Mesothelial cell of epicardium (in vitro differentiated cells): ENCODE results near the gene HMCN1. TPM values are rescaled to one million over a fixed set of nuclear protein-coding genes. Genes with fewer than 3 reads are reported as not detected.
"Not testable (repeated sequence)": the region's sequence is repeated elsewhere in the genome, so short reads cannot be mapped to it uniquely, and the experiment has no call there.

Experiments used
- DNase-seq, 2 experiments: peaks; one replicate each; pipeline ENCODE4 v3.0.0; 2021; ENCODE audit warnings: low spot score in 2 of 2; ENCODE audit not compliant: unreplicated experiment in 2 of 2
- H3K27ac Mint-ChIP-seq: 2 replicates; pipeline ENCODE4 v1.8.0; 2021; ENCODE audit warnings: mixed read lengths
- H3K27me3 Mint-ChIP-seq: 2 replicates; pipeline ENCODE4 v1.8.0; 2021; ENCODE audit warnings: low read depth, mixed read lengths
- H3K36me3 Mint-ChIP-seq: 2 replicates; pipeline ENCODE4 v1.8.0; 2021; ENCODE audit warnings: mixed read lengths
- H3K4me1 Mint-ChIP-seq: 2 replicates; pipeline ENCODE4 v1.8.0; 2021; ENCODE audit warnings: mixed read lengths
- H3K4me3 Mint-ChIP-seq: 2 replicates; pipeline ENCODE4 v1.8.0; 2021; ENCODE audit warnings: mild to moderate bottlenecking, moderate library complexity, mixed read lengths
- H3K9me3 Mint-ChIP-seq: 2 replicates; pipeline ENCODE4 v1.8.0; 2021; ENCODE audit warnings: mixed read lengths
- total RNA-seq: library from RNA; stranded (reverse); gene quantifications from 3 replicates; pipeline ENCODE4 v1.2.1, GENCODE V29; 2021
- TF ChIP-seq, protein P1 (sequence below): fragments of 200-600 bp; sonication (generic); IDR thresholded peaks from one replicate; pipeline ENCODE4 v1.5.0; 2021; ENCODE audit warnings: antibody characterized with exemption; ENCODE audit not compliant: unreplicated experiment

Gene HMCN1
- total RNA-seq, 1 donor from 2014 or later: 48.8 TPM

DNA sequence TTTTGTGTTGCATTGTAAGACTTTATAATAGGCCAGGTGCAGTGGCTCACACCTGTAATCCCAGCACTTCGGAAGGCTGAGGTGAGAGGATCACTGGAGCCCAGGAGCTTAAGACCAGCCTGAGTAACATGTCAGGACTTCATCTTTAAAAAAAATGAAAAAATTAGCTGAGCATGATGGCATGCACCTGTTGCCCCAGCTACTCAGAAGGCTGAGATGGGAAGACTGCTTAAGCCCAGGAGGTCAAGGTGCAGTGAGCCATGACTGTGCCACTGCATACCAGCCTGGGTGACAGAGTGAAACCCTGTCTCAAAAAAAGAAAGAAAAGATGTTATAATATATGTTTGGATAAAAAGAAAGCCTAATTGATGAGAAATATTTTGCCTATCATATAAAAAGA, 34.9 kb downstream of the HMCN1 start:
- no peak for DNase-seq
- Mint-ChIP-seq H3K27me3 (no peaks in the 10 kb centered on the region), H3K36me3 (peaks cover 2% of the 10 kb centered on the region), H3K4me3 (no peak overlapping the region), H3K9me3 (peaks cover 15% of the 10 kb centered on the region), H3K4me1 (peaks cover 25% of the 10 kb centered on the region), H3K27ac (no peak overlapping the region)
- TF ChIP-seq, protein P1, sequence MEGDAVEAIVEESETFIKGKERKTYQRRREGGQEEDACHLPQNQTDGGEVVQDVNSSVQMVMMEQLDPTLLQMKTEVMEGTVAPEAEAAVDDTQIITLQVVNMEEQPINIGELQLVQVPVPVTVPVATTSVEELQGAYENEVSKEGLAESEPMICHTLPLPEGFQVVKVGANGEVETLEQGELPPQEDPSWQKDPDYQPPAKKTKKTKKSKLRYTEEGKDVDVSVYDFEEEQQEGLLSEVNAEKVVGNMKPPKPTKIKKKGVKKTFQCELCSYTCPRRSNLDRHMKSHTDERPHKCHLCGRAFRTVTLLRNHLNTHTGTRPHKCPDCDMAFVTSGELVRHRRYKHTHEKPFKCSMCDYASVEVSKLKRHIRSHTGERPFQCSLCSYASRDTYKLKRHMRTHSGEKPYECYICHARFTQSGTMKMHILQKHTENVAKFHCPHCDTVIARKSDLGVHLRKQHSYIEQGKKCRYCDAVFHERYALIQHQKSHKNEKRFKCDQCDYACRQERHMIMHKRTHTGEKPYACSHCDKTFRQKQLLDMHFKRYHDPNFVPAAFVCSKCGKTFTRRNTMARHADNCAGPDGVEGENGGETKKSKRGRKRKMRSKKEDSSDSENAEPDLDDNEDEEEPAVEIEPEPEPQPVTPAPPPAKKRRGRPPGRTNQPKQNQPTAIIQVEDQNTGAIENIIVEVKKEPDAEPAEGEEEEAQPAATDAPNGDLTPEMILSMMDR: no peak

DNA sequence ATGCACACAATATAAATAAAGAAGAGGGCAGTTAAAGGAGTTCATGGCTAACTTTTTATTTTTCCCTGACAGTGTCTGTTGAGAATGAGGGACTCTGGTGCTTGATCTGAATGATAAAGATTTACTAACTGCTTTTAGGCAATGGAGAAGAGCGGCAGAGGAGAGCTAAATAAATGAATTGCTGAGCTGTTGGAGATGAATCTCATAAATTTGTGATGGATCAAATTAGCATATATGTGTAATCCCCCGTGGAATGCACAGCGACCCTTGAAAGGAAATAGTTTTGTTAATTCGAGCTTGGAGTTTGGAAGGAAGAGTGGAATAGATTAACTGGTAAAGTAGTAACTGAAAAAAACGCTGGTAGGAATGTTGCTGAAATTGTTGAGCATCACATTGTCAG, 40.2 kb downstream of the HMCN1 start:
- TF ChIP-seq, protein P1: no peak
- H3K27ac Mint-ChIP-seq: no peak overlapping the region
- H3K4me1 Mint-ChIP-seq: peaks cover 22% of the 10 kb centered on the region
- peaks cover 3% of the 10 kb centered on the region for H3K36me3 Mint-ChIP-seq
- H3K4me3 Mint-ChIP-seq: no peak overlapping the region
- no peak for DNase-seq
- H3K27me3 Mint-ChIP-seq: no peaks in the 10 kb centered on the region
- H3K9me3 Mint-ChIP-seq: peaks cover 12% of the 10 kb centered on the region

DNA sequence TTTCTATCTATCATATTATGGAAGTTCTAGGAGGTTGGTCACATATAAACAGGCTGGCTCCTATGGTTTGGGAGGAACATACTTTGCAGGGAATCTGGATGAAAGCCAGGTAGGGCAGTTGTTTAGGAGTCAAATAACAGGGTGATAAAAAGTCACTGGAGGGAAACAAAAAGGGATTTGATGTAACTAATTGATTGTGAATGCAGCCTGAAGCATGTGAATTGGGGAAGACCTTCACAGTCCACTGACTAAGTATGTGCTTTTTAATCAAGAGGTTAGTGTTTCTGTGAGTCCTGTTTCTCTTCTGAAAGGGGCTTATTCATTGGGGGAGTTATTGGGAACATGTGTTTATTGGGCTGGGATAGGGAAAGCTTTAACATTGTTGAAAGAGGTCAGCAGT, 41.3 kb downstream of the HMCN1 start:
- TF ChIP-seq, protein P1: no peak
- Mint-ChIP-seq H3K27me3 (no peaks in the 10 kb centered on the region), H3K27ac (no peak overlapping the region), H3K4me3 (no peak overlapping the region), H3K9me3 (peaks cover 8% of the 10 kb centered on the region), H3K36me3 (peaks cover 5% of the 10 kb centered on the region), H3K4me1 (peaks cover 22% of the 10 kb centered on the region)
- no peak for DNase-seq

DNA sequence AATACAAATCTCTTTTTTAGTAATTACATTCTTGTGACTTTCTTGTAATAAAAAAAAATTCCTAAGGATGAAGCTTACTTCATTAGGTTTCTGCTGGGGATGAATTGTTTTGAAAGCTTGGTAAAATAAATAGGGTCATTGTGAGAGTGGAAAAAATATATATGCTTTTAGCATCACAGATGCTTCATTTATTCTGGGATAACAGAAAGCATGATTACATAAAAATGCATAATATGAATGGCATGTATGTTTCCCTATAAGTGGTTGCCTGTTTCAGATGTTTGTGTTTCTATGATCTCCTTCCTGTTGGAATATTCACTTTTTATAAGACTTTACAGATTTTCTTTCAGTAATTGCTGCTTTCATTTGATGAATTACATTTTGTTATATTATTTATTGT, 42.3 kb downstream of the HMCN1 start:
- no peak overlapping the region for H3K4me3 Mint-ChIP-seq
- no peak overlapping the region for H3K27ac Mint-ChIP-seq
- peaks cover 14% of the 10 kb centered on the region for H3K9me3 Mint-ChIP-seq
- TF ChIP-seq, protein P1: no peak
- H3K27me3 Mint-ChIP-seq: no peaks in the 10 kb centered on the region
- DNase-seq: no peak
- H3K4me1 Mint-ChIP-seq: peaks cover 17% of the 10 kb centered on the region
- H3K36me3 Mint-ChIP-seq: peaks cover 11% of the 10 kb centered on the region

DNA sequence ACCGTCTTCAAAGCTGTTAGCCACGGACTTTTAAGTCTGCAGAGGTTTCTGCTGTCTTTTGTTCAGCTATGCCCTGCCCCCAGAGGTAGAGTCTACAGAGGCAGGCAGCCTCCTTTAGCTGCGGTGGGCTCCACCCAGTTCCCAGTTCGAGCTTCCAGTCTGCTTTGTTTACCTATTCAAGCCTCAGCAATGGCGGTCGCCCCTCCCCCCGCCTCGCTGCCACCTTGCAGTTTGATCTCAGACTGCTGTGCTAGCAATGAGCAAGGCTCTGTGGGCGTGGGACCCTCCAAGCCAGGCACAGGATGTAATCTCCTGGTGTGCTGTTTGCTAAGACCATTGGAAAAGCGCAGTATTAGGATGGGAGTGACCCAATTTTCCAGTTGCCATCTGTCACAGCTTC, 49.7 kb downstream of the HMCN1 start:
- H3K36me3 Mint-ChIP-seq: peaks cover 22% of the 10 kb centered on the region
- peaks cover 18% of the 10 kb centered on the region for H3K4me1 Mint-ChIP-seq
- H3K9me3 Mint-ChIP-seq: peaks cover 21% of the 10 kb centered on the region
- H3K4me3 Mint-ChIP-seq, DNase-seq, H3K27ac Mint-ChIP-seq, H3K27me3 Mint-ChIP-seq: not testable (repeated sequence)

DNA sequence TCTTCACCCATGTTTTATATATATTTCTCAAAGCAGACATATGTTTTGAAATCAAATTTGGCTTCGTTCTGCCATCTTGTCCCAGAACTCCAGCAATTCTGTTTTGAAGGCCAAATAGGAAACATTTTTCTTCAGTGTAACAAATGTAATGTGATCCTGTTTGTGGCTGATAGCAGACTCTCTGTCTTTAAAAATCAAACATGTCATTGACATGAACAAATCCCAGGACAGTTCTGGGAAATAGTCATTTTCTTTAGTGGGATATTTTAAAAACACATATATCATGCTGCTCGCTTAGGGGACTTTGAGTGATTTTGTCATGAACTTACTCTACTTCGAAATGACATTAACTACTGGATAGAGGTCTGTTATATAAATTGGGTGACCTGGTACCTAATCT, 51.4 kb downstream of the HMCN1 start:
- TF ChIP-seq, protein P1: no peak
- Mint-ChIP-seq H3K27ac (no peak overlapping the region), H3K4me3 (no peak overlapping the region), H3K27me3 (no peaks in the 10 kb centered on the region), H3K36me3 (peaks cover 20% of the 10 kb centered on the region), H3K9me3 (peaks cover 21% of the 10 kb centered on the region), H3K4me1 (peaks cover 29% of the 10 kb centered on the region)
- no peak for DNase-seq
